ENCODE results near the gene NAA80. TPM values are rescaled to one million over a fixed set of nuclear protein-coding genes. Genes with fewer than 3 reads are reported as not detected.

Gene NAA80
- total RNA-seq, 1 donor: 88.6 TPM

- DNase-seq (ENCODE audit: low read depth in 2 of 3, low spot score in 2 of 3): no peak
Measured at GRCh38 chr3:50260942-50261441, 38.2 kb downstream of the NAA80 start.

- peak; percentile 79 to 88 (median 79) for DNase-seq (ENCODE audit: low read depth in 2 of 3, low spot score in 2 of 3)
Measured at GRCh38 chr3:50260027-50260941, 38.9 kb downstream of the NAA80 start.

GRCh38 chr3:50259432-50260026 is 39.7 kb downstream of the NAA80 start:
- DNase-seq (ENCODE audit: low read depth in 2 of 3, low spot score in 2 of 3): no peak

GRCh38 chr3:50258979-50259378 is 40.2 kb downstream of the NAA80 start:
- no peak for DNase-seq (ENCODE audit: low read depth in 2 of 3, low spot score in 2 of 3)

- DNase-seq (ENCODE audit: low read depth in 2 of 3, low spot score in 2 of 3): no peak
Measured at GRCh38 chr3:50258029-50258680, 41.0 kb downstream of the NAA80 start.

- peak in 1 of 3 donors; percentile 48 for DNase-seq (ENCODE audit: low read depth in 2 of 3, low spot score in 2 of 3)
Measured at GRCh38 chr3:50256978-50257890, 42.0 kb downstream of the NAA80 start.

- no peak for DNase-seq (ENCODE audit: low read depth in 2 of 3, low spot score in 2 of 3)
Measured at GRCh38 chr3:50255251-50255615, 44.0 kb downstream of the NAA80 start.

GRCh38 chr3:50254577-50255250 is 44.5 kb downstream of the NAA80 start:
- DNase-seq (ENCODE audit: low read depth in 2 of 3, low spot score in 2 of 3): no peak

GRCh38 chr3:50251220-50251619 is 48.0 kb downstream of the NAA80 start:
- no peak for DNase-seq (ENCODE audit: low read depth in 2 of 3, low spot score in 2 of 3)

- no peak for DNase-seq (ENCODE audit: low read depth in 2 of 3, low spot score in 2 of 3)
Measured at GRCh38 chr3:50250514-50250913, 48.7 kb downstream of the NAA80 start.

GRCh38 chr3:50249457-50249856 is 49.7 kb downstream of the NAA80 start:
- no peak for DNase-seq (ENCODE audit: low read depth in 2 of 3, low spot score in 2 of 3)

- DNase-seq (ENCODE audit: low read depth in 2 of 3, low spot score in 2 of 3): no peak
Measured at GRCh38 chr3:50248387-50248786, 50.8 kb downstream of the NAA80 start.

- DNase-seq (ENCODE audit: low read depth in 2 of 3, low spot score in 2 of 3): peak; percentile 60 to 84 (median 80)
Measured at GRCh38 chr3:50246517-50246954, 52.7 kb downstream of the NAA80 start.

Other genes with a start within 250 kb of the NAA80 start
- gene RBM5, start 210.5 kb downstream of the NAA80 start, total RNA-seq: 267 TPM
- gene SEMA3F, start 144.1 kb downstream of the NAA80 start, total RNA-seq: 1.1 TPM
- gene GNAT1, start 107.8 kb downstream of the NAA80 start, total RNA-seq: not detected
- under 0.01 TPM for gene SLC38A3, start 94.1 kb downstream of the NAA80 start, total RNA-seq
- 596 TPM for gene GNAI2, start 63.2 kb downstream of the NAA80 start, total RNA-seq
- gene SEMA3B, start 30.3 kb downstream of the NAA80 start, total RNA-seq: 0.54 TPM
- gene LSMEM2, start 20.3 kb downstream of the NAA80 start, total RNA-seq: not detected
- gene IFRD2, start 7.0 kb downstream of the NAA80 start, total RNA-seq: 77.8 TPM
- 44.7 TPM for gene HYAL3, start within 50 bp of the NAA80 start, total RNA-seq
- gene HYAL1, start 4.2 kb upstream of the NAA80 start, total RNA-seq: 0.27 TPM
- 39.9 TPM for gene HYAL2, start 23.3 kb upstream of the NAA80 start, total RNA-seq
- gene TUSC2, start 28.8 kb upstream of the NAA80 start, total RNA-seq: 28.8 TPM
- gene RASSF1, start 41.4 kb upstream of the NAA80 start, total RNA-seq: 217 TPM
- gene ZMYND10, start 46.3 kb upstream of the NAA80 start, total RNA-seq: 3.8 TPM
- gene NPRL2, start 51.4 kb upstream of the NAA80 start, total RNA-seq: 39.9 TPM
- 57.6 TPM for gene CYB561D2, start 51.5 kb upstream of the NAA80 start, total RNA-seq
- 49.3 TPM for gene TMEM115, start 60.1 kb upstream of the NAA80 start, total RNA-seq
- gene CACNA2D2, start 204.2 kb upstream of the NAA80 start, total RNA-seq: 1.1 TPM

All from hematopoietic multipotent progenitor cell (in vitro differentiated cells).